Mammary epithelial cell (primary cell): ENCODE measurements around the gene LNX1.

ENCODE experiments used
- CTCF ChIP-seq, 2 donors: IDR thresholded peaks in 1 of 2; conservative IDR thresholded peaks in 1 of 2; 2 replicates each; pipeline ENCODE4 v1.5.1; 2011 to 2012; ENCODE audit warnings: inconsistent platforms in 2 of 2, low read length in 2 of 2, mild to moderate bottlenecking in 2 of 2, control low read depth in 1 of 2, low read depth in 1 of 2; ENCODE audit not compliant: insufficient read depth in 1 of 2; ENCODE audit errors: extremely low read depth in 1 of 2
- EZH2 ChIP-seq: IDR thresholded peaks from 2 replicates; pipeline ENCODE4 v1.6.1; 2012; ENCODE audit warnings: low read length, inconsistent platforms, borderline replicate concordance

- TF ChIP-seq CTCF (conservative IDR thresholded peaks at IDR 0.05 in 1 of 2, IDR thresholded peaks at IDR 0.05 in 1 of 2; ENCODE audit: extremely low read depth in 1 of 2, insufficient read depth in 1 of 2, low read depth in 1 of 2, low read length in 2 of 2) (no peak), EZH2 (no peak)
These were observed 7.2 kb upstream of the LNX1 start for GRCh38 chr4:53598483-53598882.
